HUES6 (cell line): Measurements from ENCODE around the gene SASH1.
A peak's percentile ranks its signal among the peaks of the same experiment; 100 is the strongest.

Source experiments
- H3K27ac ChIP-seq: 2 replicates; pipeline ENCODE4 v1.7.0; 2013; ENCODE audit warnings: low read depth, mild to moderate bottlenecking, low read length, inconsistent platforms
- H3K27me3 ChIP-seq: 2 replicates; pipeline ENCODE4 v1.6.1; 2013; ENCODE audit warnings: low read length; ENCODE audit not compliant: control insufficient read depth, insufficient read depth
- H3K36me3 ChIP-seq: 2 replicates; pipeline ENCODE4 v1.6.1; 2013; ENCODE audit warnings: low read length; ENCODE audit not compliant: control insufficient read depth, insufficient read depth
- H3K4me1 ChIP-seq: 2 replicates; pipeline ENCODE4 v1.6.1; 2013; ENCODE audit warnings: low read length; ENCODE audit not compliant: control insufficient read depth, insufficient read depth
- H3K4me3 ChIP-seq: 2 replicates; pipeline ENCODE4 v1.5.1; 2013; ENCODE audit warnings: low read depth, low read length
- H3K9ac ChIP-seq: one replicate; pipeline ENCODE4 v1.6.1; 2013; ENCODE audit warnings: mild to moderate bottlenecking, low read length
- H3K9me3 ChIP-seq: 2 replicates; pipeline ENCODE4 v1.6.1; 2013; ENCODE audit warnings: low read depth, low read length; ENCODE audit not compliant: control insufficient read depth, insufficient read depth

The SASH1 gene

GRCh38 chr6:148436466-148436865, 93.8 kb downstream of the SASH1 start:
- no peak overlapping the region for H3K4me3 ChIP-seq
- H3K9ac ChIP-seq: no peak overlapping the region
- H3K4me1 ChIP-seq: peaks cover 6% of the 10 kb centered on the region
- no peaks in the 10 kb centered on the region; the same call in 1 of the 2 replicates for H3K36me3 ChIP-seq
- no peaks in the 10 kb centered on the region for H3K27me3 ChIP-seq
- no peaks in the 10 kb centered on the region for H3K9me3 ChIP-seq
- H3K27ac ChIP-seq: no peak overlapping the region

GRCh38 chr6:148438632-148439031, 96.0 kb downstream of the SASH1 start:
- H3K4me3 ChIP-seq: no peak overlapping the region
- H3K4me1 ChIP-seq: peaks cover 11% of the 10 kb centered on the region
- no peaks in the 10 kb centered on the region; the same call in 1 of the 2 replicates for H3K36me3 ChIP-seq
- no peaks in the 10 kb centered on the region for H3K9me3 ChIP-seq
- H3K9ac ChIP-seq: no peak overlapping the region
- H3K27me3 ChIP-seq: no peaks in the 10 kb centered on the region
- no peak overlapping the region for H3K27ac ChIP-seq

GRCh38 chr6:148440016-148440415, 97.4 kb downstream of the SASH1 start:
- H3K27ac ChIP-seq: no peak overlapping the region
- no peak overlapping the region for H3K9ac ChIP-seq
- H3K4me1 ChIP-seq: peaks cover 19% of the 10 kb centered on the region
- H3K9me3 ChIP-seq: no peaks in the 10 kb centered on the region
- H3K36me3 ChIP-seq: no peaks in the 10 kb centered on the region; the same call in 1 of the 2 replicates
- H3K4me3 ChIP-seq: no peak overlapping the region
- no peaks in the 10 kb centered on the region for H3K27me3 ChIP-seq

GRCh38 chr6:148440877-148441453, 98.3 kb downstream of the SASH1 start:
- Histone ChIP-seq H3K4me1 (peaks cover 19% of the 10 kb centered on the region), H3K36me3 (no peaks in the 10 kb centered on the region; the same call in 1 of the 2 replicates), H3K4me3 (no peak overlapping the region), H3K9ac (no peak overlapping the region), H3K27me3 (no peaks in the 10 kb centered on the region), H3K27ac (peak overlapping the region; percentile 3; the same call in 1 of the 2 replicates), H3K9me3 (no peaks in the 10 kb centered on the region)

- Histone ChIP-seq H3K36me3 (no peaks in the 10 kb centered on the region; the same call in 1 of the 2 replicates), H3K27ac (peak overlapping the region; percentile 3; the same call in 1 of the 2 replicates), H3K4me1 (peaks cover 22% of the 10 kb centered on the region), H3K27me3 (no peaks in the 10 kb centered on the region), H3K9me3 (no peaks in the 10 kb centered on the region), H3K4me3 (no peak overlapping the region), H3K9ac (no peak overlapping the region)
These were observed 98.8 kb downstream of the SASH1 start for GRCh38 chr6:148441454-148441911.

DNA sequence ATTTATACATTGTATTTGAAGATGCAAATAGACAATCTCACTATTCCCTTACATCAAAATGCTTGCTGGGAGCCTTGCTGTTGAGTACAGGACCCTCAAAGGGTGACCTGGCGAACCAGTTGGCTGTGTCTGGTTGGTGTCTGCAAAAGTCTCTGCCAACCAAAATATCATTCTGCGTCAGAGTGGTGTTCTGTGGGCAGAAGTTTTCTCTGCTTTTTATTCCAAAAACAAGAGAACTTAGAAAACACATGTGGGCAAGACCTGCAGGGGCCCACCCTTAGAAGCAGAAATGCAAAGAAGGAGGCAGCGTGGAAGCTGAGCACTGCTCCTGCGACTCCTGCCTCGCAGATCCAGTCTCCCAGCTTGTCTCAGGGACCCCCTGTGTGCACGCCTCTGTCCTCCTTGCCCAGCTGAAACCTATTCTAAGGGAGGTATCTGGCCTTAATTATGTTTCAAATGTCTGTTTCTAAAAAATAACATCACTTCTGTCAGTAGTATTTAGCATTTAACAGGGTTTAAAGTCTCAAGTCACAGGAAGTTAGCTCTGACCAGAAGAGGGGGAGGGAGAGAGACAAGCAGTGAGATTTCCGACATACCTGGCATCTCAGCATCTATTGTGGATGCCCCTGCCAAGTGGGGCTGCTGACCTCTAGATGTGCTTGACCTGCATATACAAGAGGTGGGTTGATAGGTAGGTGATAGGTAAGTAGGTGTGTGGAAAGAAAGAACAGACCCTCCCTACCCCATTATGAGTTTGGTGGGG, 101.3 kb downstream of the SASH1 start:
- Histone ChIP-seq H3K9me3 (no peaks in the 10 kb centered on the region), H3K36me3 (no peaks in the 10 kb centered on the region; the same call in 1 of the 2 replicates), H3K27me3 (no peaks in the 10 kb centered on the region), H3K9ac (no peak overlapping the region), H3K4me1 (peaks cover 43% of the 10 kb centered on the region), H3K27ac (no peak overlapping the region), H3K4me3 (no peak overlapping the region)

GRCh38 chr6:148445116-148445515, 102.5 kb downstream of the SASH1 start:
- Histone ChIP-seq H3K9me3 (no peaks in the 10 kb centered on the region), H3K36me3 (peaks cover 3% of the 10 kb centered on the region; the same call in 1 of the 2 replicates), H3K27ac (no peak overlapping the region), H3K4me3 (no peak overlapping the region), H3K4me1 (peaks cover 43% of the 10 kb centered on the region), H3K27me3 (no peaks in the 10 kb centered on the region), H3K9ac (no peak overlapping the region)

DNA sequence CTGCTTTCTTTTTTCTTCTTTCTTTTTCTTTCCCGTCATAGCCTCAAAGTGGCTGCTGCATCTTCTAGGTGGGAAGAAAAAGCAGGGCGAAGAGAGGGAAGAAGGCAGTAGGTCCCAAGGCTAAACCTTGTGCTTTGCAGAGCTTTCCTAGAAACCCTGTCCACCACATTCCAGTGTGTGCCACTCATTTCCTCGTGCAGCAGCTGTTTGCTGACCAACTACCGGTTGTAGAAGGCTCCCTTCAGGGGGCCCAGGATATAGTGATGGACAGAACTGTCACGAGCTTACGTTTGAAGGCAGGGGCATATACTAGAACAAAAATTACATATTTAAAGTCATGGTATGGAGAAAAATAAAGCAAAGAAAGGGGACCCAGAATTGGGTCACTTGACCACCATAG, 103.0 kb downstream of the SASH1 start:
- no peaks in the 10 kb centered on the region for H3K27me3 ChIP-seq
- no peak overlapping the region for H3K4me3 ChIP-seq
- H3K36me3 ChIP-seq: peaks cover 3% of the 10 kb centered on the region; the same call in 1 of the 2 replicates
- H3K9me3 ChIP-seq: no peaks in the 10 kb centered on the region
- H3K27ac ChIP-seq: no peak overlapping the region
- peaks cover 43% of the 10 kb centered on the region for H3K4me1 ChIP-seq
- H3K9ac ChIP-seq: no peak overlapping the region

- no peaks in the 10 kb centered on the region for H3K27me3 ChIP-seq
- no peak overlapping the region for H3K4me3 ChIP-seq
- H3K36me3 ChIP-seq: peaks cover 3% of the 10 kb centered on the region; the same call in 1 of the 2 replicates
- H3K4me1 ChIP-seq: peaks cover 34% of the 10 kb centered on the region
- H3K9me3 ChIP-seq: no peaks in the 10 kb centered on the region
- no peak overlapping the region for H3K9ac ChIP-seq
- H3K27ac ChIP-seq: no peak overlapping the region
These were observed 104.0 kb downstream of the SASH1 start for GRCh38 chr6:148446681-148447080.

GRCh38 chr6:148447521-148448230, 105.0 kb downstream of the SASH1 start:
- H3K4me1 ChIP-seq: peaks cover 34% of the 10 kb centered on the region
- H3K27me3 ChIP-seq: no peaks in the 10 kb centered on the region
- no peak overlapping the region for H3K4me3 ChIP-seq
- H3K9me3 ChIP-seq: no peaks in the 10 kb centered on the region
- H3K9ac ChIP-seq: no peak overlapping the region
- no peak overlapping the region for H3K27ac ChIP-seq
- peaks cover 3% of the 10 kb centered on the region; the same call in 1 of the 2 replicates for H3K36me3 ChIP-seq
